ENCODE results near the gene IFT22.

Gene IFT22

DNA sequence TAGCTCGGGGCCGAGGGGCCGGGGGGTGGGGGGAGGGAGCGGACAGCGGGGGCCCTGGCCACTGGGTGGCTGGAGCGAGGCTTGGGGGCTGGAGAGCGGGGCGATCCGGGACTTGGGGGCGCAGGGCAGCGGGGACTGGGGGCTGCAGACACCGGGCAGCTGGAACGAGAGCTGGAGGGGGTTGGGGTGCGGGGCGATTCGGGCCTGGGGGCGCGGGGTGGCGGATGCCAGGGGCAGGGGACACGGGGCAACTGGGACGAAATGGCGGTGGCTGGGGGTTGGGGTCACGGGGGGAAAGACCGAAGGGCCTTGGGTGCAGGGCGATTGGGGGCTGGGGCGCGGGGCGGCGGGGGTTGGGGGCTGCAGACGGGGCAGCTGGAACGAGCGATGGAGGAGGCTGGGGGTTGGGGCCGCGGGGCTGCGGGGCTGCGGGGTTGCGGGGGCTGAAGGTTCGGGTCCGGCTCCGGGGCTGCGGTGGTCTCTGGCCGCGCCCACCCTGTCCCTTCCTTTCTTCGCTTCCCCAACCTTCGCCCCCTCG is 41.7 kb upstream of the IFT22 start (continued):
- TF ChIP-seq ZNF140 (tag by site-specific recombination; IDR thresholded peaks at IDR 0.05), result no peak

DNA sequence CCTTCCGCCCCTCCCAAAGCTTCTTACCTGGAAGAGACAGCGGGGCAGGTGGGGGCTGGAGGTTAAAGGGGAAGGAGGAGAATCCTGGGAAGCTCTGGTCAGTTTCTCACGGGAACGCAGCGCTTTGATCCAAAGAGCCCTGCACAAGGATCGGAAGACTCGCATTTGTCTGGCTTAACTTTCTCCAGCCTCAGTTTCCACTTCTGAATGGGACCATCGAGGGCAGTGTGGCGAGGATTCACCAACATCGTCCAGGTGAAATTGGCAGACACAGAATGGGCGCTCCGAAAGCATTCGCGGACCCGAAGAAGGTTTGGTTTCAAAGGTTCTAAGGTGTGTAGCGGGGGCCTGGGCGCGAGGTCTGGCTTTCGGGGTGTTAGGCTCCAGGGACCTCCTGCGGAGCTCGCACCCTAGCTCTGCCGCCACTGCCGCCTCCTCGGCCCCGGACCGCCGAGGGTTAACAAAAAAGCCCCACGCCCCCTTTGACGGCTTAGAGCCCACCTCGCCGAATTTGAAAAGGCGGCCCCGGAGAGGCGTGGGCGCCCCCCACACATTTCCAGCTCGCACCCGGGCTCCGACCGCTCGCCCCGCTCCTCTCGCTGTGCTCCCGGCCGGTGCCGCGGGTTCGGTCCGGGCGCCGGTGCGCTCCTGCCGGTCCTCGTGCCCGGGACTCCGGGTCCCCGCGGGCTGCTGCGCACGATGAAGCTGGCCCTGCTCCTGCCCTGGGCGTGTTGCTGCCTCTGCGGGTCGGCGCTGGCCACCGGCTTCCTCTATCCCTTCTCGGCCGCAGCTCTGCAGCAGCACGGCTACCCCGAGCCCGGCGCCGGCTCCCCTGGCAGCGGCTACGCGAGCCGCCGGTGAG is 41.0 kb upstream of the IFT22 start, which contains the start of gene COL26A1:
COL26A1 (plus strand) TSS at position 542 of the 862 bp plus-strand sequence; CDS start at position 700, 158 bp downstream.
- Histone ChIP-seq H3K4me3 (ENCODE audit: low read depth, low read length) (peak within 1 kb of the TSS; percentile 53), H3K9me3 (ENCODE audit: control insufficient read depth, insufficient read depth, low read depth, low read length) (no peaks in the 10 kb centered on the region), H3K27ac (ENCODE audit: extremely low read depth, low read depth, low read length) (peak within 1 kb of the TSS; percentile 66; the same call in 1 of the 2 replicates), H3K4me1 (ENCODE audit: control insufficient read depth, insufficient read depth, low read length) (no peaks in the 10 kb centered on the region), H3K36me3 (ENCODE audit: control insufficient read depth in 2 of 2, insufficient read depth in 1 of 2, low read length in 2 of 2) (no peaks in the 10 kb centered on the region)
- ChIA-PET POLR2A (interaction anchor here (0.6 to 2.5 kb wide), 6 partner anchors 12 to 132 kb away, joined by 3 to 14 read pairs (median 4); partner anchors contain the start of gene IFT22), CTCF (interaction anchor here (0.6 to 3.1 kb wide), 14 partner anchors 11 to 232 kb away, joined by 3 to 37 read pairs (median 4); partner anchors contain the start of gene IFT22)
- TF ChIP-seq, protein P1, sequence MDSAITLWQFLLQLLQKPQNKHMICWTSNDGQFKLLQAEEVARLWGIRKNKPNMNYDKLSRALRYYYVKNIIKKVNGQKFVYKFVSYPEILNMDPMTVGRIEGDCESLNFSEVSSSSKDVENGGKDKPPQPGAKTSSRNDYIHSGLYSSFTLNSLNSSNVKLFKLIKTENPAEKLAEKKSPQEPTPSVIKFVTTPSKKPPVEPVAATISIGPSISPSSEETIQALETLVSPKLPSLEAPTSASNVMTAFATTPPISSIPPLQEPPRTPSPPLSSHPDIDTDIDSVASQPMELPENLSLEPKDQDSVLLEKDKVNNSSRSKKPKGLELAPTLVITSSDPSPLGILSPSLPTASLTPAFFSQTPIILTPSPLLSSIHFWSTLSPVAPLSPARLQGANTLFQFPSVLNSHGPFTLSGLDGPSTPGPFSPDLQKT (IDR thresholded peaks at IDR 0.05; ENCODE audit: borderline replicate concordance, low read depth, low read length), result no peak
- TF ChIP-seq, protein P2, sequence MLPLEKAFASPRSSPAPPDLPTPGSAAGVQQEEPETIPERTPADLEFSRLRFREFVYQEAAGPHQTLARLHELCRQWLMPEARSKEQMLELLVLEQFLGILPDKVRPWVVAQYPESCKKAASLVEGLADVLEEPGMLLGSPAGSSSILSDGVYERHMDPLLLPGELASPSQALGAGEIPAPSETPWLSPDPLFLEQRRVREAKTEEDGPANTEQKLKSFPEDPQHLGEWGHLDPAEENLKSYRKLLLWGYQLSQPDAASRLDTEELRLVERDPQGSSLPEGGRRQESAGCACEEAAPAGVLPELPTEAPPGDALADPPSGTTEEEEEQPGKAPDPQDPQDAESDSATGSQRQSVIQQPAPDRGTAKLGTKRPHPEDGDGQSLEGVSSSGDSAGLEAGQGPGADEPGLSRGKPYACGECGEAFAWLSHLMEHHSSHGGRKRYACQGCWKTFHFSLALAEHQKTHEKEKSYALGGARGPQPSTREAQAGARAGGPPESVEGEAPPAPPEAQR (tag by site-specific recombination; IDR thresholded peaks at IDR 0.05), result no peak
- TF ChIP-seq ZBTB17 (tag by site-specific recombination; IDR thresholded peaks at IDR 0.05) (0 out of 2 replicates have a peak, but pooled peaks have one; percentile 16), KLF9 (tag by site-specific recombination; IDR thresholded peaks at IDR 0.05; ENCODE audit: low read depth) (peak; percentile 28; the same call in 1 of the 2 replicates), ZNF529 (tag by site-specific recombination; IDR thresholded peaks at IDR 0.05; ENCODE audit: insufficient replicate concordance) (no peak), KLF8 (tag by site-specific recombination; IDR thresholded peaks at IDR 0.05) (no peak; the same call in 1 of the 2 replicates), ZNF596 (tag by site-specific recombination; IDR thresholded peaks at IDR 0.05) (no peak), ZNF677 (tag by site-specific recombination; IDR thresholded peaks at IDR 0.05) (no peak), ZFHX2 (tag by site-specific recombination; conservative IDR thresholded peaks at IDR 0.05) (peak; percentile 65; the same call in 1 of the 2 replicates), IKZF3 (tag by site-specific recombination; IDR thresholded peaks at IDR 0.05) (no peak), FEZF1 (tag by site-specific recombination; IDR thresholded peaks at IDR 0.05) (no peak), ZNF776 (tag by site-specific recombination; IDR thresholded peaks at IDR 0.05; ENCODE audit: borderline replicate concordance) (no peak), EGR2 (tag by site-specific recombination; IDR thresholded peaks at IDR 0.05; ENCODE audit: low read depth) (peak; percentile 53), ZBTB21 (tag by site-specific recombination; IDR thresholded peaks at IDR 0.05) (no peak), ZNF626 (tag by site-specific recombination; IDR thresholded peaks at IDR 0.05) (no peak), MEIS1 (CRISPR knock-in tag; IDR thresholded peaks at IDR 0.05; ENCODE audit: borderline replicate concordance) (no peak), ZNF600 (tag by site-specific recombination; IDR thresholded peaks at IDR 0.05) (peak; percentile 62; the same call in 1 of the 2 replicates), ZNF404 (tag by site-specific recombination; IDR thresholded peaks at IDR 0.05) (no peak), ZFP37 (tag by site-specific recombination; IDR thresholded peaks at IDR 0.05) (no peak), GLI4 (tag by site-specific recombination; IDR thresholded peaks at IDR 0.05) (no peak)
- TF ChIP-seq, protein P3, sequence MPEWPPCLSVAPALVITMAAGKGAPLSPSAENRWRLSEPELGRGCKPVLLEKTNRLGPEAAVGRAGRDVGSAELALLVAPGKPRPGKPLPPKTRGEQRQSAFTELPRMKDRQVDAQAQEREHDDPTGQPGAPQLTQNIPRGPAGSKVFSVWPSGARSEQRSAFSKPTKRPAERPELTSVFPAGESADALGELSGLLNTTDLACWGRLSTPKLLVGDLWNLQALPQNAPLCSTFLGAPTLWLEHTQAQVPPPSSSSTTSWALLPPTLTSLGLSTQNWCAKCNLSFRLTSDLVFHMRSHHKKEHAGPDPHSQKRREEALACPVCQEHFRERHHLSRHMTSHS (tag by site-specific recombination; IDR thresholded peaks at IDR 0.05), result no peak
- TF ChIP-seq, protein P4, sequence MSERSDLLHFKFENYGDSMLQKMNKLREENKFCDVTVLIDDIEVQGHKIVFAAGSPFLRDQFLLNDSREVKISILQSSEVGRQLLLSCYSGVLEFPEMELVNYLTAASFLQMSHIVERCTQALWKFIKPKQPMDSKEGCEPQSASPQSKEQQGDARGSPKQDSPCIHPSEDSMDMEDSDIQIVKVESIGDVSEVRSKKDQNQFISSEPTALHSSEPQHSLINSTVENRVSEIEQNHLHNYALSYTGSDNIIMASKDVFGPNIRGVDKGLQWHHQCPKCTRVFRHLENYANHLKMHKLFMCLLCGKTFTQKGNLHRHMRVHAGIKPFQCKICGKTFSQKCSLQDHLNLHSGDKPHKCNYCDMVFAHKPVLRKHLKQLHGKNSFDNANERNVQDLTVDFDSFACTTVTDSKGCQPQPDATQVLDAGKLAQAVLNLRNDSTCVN (tag by site-specific recombination; optimal IDR thresholded peaks at IDR 0.05), result peak; percentile 68
- TF ChIP-seq, protein P5, sequence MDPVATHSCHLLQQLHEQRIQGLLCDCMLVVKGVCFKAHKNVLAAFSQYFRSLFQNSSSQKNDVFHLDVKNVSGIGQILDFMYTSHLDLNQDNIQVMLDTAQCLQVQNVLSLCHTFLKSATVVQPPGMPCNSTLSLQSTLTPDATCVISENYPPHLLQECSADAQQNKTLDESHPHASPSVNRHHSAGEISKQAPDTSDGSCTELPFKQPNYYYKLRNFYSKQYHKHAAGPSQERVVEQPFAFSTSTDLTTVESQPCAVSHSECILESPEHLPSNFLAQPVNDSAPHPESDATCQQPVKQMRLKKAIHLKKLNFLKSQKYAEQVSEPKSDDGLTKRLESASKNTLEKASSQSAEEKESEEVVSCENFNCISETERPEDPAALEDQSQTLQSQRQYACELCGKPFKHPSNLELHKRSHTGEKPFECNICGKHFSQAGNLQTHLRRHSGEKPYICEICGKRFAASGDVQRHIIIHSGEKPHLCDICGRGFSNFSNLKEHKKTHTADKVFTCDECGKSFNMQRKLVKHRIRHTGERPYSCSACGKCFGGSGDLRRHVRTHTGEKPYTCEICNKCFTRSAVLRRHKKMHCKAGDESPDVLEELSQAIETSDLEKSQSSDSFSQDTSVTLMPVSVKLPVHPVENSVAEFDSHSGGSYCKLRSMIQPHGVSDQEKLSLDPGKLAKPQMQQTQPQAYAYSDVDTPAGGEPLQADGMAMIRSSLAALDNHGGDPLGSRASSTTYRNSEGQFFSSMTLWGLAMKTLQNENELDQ (tag by site-specific recombination; IDR thresholded peaks at IDR 0.05; ENCODE audit: low read depth), result no peak
- TF ChIP-seq, protein P6, sequence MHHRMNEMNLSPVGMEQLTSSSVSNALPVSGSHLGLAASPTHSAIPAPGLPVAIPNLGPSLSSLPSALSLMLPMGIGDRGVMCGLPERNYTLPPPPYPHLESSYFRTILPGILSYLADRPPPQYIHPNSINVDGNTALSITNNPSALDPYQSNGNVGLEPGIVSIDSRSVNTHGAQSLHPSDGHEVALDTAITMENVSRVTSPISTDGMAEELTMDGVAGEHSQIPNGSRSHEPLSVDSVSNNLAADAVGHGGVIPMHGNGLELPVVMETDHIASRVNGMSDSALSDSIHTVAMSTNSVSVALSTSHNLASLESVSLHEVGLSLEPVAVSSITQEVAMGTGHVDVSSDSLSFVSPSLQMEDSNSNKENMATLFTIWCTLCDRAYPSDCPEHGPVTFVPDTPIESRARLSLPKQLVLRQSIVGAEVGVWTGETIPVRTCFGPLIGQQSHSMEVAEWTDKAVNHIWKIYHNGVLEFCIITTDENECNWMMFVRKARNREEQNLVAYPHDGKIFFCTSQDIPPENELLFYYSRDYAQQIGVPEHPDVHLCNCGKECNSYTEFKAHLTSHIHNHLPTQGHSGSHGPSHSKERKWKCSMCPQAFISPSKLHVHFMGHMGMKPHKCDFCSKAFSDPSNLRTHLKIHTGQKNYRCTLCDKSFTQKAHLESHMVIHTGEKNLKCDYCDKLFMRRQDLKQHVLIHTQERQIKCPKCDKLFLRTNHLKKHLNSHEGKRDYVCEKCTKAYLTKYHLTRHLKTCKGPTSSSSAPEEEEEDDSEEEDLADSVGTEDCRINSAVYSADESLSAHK (tag by site-specific recombination; IDR thresholded peaks at IDR 0.05), result no peak
